Measurements from ENCODE around the gene TNS1.
A peak's percentile ranks its signal among the peaks of the same experiment; 100 is the strongest.

Gene TNS1

GRCh38 chr2:217830061-217830460, 172.7 kb downstream of the TNS1 start:
- Histone ChIP-seq H3K27ac (ENCODE audit: low read depth, low read length) (no peak overlapping the region), H3K4me3 (ENCODE audit: low read depth in 1 of 2, low read length in 2 of 2) (no peak overlapping the region), H3K9me3 (ENCODE audit: low read length) (no peaks in the 10 kb centered on the region), H3K36me3 (ENCODE audit: insufficient read depth, low read length) (peaks cover 90% of the 10 kb centered on the region), H3K27me3 (ENCODE audit: control insufficient read depth in 1 of 2, insufficient read depth in 2 of 2, low read length in 2 of 2) (no peaks in the 10 kb centered on the region), H3K4me1 (ENCODE audit: insufficient read depth, low read length) (peaks cover 58% of the 10 kb centered on the region), H3K9ac (ENCODE audit: low read length) (no peak overlapping the region)

DNA sequence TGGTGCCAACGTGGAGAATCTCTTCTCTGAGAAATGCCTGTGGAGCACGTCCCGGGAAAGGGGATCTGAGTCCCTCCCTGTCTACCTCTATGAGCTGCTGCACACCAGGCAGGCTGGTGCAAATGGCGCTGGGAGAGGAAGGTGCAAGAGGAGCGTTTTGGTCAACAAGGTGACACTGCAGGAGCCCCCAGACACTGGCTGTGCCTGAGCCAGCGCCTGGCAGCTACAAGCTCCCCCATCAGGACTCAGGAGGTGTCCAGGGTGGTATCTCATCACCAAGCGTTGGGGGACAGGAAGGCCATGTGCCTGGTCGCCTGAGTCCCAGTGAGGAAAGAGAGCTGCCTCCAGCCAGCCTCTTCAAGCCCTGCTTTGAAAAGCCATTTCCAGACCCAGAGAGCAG, 173.4 kb downstream of the TNS1 start:
- Histone ChIP-seq H3K27ac (ENCODE audit: low read depth, low read length) (no peak overlapping the region), H3K9me3 (ENCODE audit: low read length) (no peaks in the 10 kb centered on the region), H3K27me3 (ENCODE audit: control insufficient read depth in 1 of 2, insufficient read depth in 2 of 2, low read length in 2 of 2) (no peaks in the 10 kb centered on the region), H3K4me3 (ENCODE audit: low read depth in 1 of 2, low read length in 2 of 2) (no peak overlapping the region), H3K36me3 (ENCODE audit: insufficient read depth, low read length) (peaks cover 87% of the 10 kb centered on the region), H3K9ac (ENCODE audit: low read length) (no peak overlapping the region), H3K4me1 (ENCODE audit: insufficient read depth, low read length) (peaks cover 58% of the 10 kb centered on the region)

GRCh38 chr2:217828336-217828735, 174.5 kb downstream of the TNS1 start:
- H3K27ac ChIP-seq (ENCODE audit: low read depth, low read length) = peak overlapping the region; percentile 68
- H3K9me3 ChIP-seq (ENCODE audit: low read length) = no peaks in the 10 kb centered on the region
- no peaks in the 10 kb centered on the region for H3K27me3 ChIP-seq (ENCODE audit: control insufficient read depth in 1 of 2, insufficient read depth in 2 of 2, low read length in 2 of 2)
- no peak overlapping the region for H3K4me3 ChIP-seq (ENCODE audit: low read depth in 1 of 2, low read length in 2 of 2)
- peaks cover 88% of the 10 kb centered on the region for H3K36me3 ChIP-seq (ENCODE audit: insufficient read depth, low read length)
- no peak overlapping the region for H3K9ac ChIP-seq (ENCODE audit: low read length)
- H3K4me1 ChIP-seq (ENCODE audit: insufficient read depth, low read length) = peaks cover 64% of the 10 kb centered on the region

DNA sequence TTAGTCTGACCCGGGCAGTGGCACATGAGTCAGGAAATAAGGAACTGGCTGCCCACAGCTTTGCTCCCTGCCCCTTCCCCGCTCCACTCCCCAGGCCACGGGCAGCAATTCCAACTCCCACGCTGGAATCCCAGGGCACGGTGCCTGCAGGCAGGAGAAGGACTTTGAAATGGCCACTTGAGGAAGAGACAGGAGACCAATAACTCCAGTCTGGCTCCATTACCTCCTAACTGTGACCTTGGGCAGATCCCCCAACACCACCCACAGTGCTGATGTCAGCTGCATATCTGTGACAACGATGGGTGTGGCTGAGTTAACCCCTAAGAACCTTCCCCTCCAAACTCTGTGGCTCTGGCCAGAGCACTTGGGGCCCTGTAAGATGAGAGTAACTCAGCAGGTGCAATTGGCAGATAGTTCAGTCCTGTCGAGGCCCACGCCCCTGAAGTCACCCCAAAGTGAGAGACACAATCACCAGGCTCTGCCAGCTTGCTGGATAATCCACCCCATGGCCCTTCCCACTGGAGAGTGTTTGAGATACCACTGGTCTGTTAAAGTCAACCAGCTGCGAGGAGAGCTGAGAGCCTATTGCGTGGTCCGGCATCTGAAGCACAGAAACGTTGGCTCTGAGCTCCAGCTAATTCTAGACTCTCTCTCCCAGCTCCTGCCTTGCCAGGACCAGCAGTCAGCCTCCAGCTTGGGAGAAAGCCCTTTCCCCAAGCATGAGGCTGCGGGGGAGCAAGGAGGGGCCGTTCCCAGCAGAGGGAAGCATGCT, 175.2 kb downstream of the TNS1 start:
- Histone ChIP-seq H3K9ac (ENCODE audit: low read length) (no peak overlapping the region), H3K9me3 (ENCODE audit: low read length) (no peaks in the 10 kb centered on the region), H3K36me3 (ENCODE audit: insufficient read depth, low read length) (peaks cover 87% of the 10 kb centered on the region), H3K27me3 (ENCODE audit: control insufficient read depth in 1 of 2, insufficient read depth in 2 of 2, low read length in 2 of 2) (no peaks in the 10 kb centered on the region), H3K4me1 (ENCODE audit: insufficient read depth, low read length) (peaks cover 71% of the 10 kb centered on the region), H3K4me3 (ENCODE audit: low read depth in 1 of 2, low read length in 2 of 2) (no peak overlapping the region), H3K27ac (ENCODE audit: low read depth, low read length) (peak overlapping the region; percentile 68)

GRCh38 chr2:217826991-217827390, 175.8 kb downstream of the TNS1 start:
- H3K27me3 ChIP-seq (ENCODE audit: control insufficient read depth in 1 of 2, insufficient read depth in 2 of 2, low read length in 2 of 2) = no peaks in the 10 kb centered on the region
- no peaks in the 10 kb centered on the region for H3K9me3 ChIP-seq (ENCODE audit: low read length)
- no peak overlapping the region for H3K4me3 ChIP-seq (ENCODE audit: low read depth in 1 of 2, low read length in 2 of 2)
- peaks cover 87% of the 10 kb centered on the region for H3K36me3 ChIP-seq (ENCODE audit: insufficient read depth, low read length)
- peaks cover 71% of the 10 kb centered on the region for H3K4me1 ChIP-seq (ENCODE audit: insufficient read depth, low read length)
- H3K27ac ChIP-seq (ENCODE audit: low read depth, low read length) = peak overlapping the region; percentile 68
- H3K9ac ChIP-seq (ENCODE audit: low read length) = no peak overlapping the region

- no peak overlapping the region for H3K4me3 ChIP-seq (ENCODE audit: low read depth in 1 of 2, low read length in 2 of 2)
- no peaks in the 10 kb centered on the region for H3K27me3 ChIP-seq (ENCODE audit: control insufficient read depth in 1 of 2, insufficient read depth in 2 of 2, low read length in 2 of 2)
- no peaks in the 10 kb centered on the region for H3K9me3 ChIP-seq (ENCODE audit: low read length)
- peak overlapping the region; percentile 35 for H3K27ac ChIP-seq (ENCODE audit: low read depth, low read length)
- peaks cover 71% of the 10 kb centered on the region for H3K4me1 ChIP-seq (ENCODE audit: insufficient read depth, low read length)
- peaks cover 87% of the 10 kb centered on the region for H3K36me3 ChIP-seq (ENCODE audit: insufficient read depth, low read length)
- no peak overlapping the region for H3K9ac ChIP-seq (ENCODE audit: low read length)
Observed at GRCh38 chr2:217826520-217826919, 176.3 kb downstream of the TNS1 start.

DNA sequence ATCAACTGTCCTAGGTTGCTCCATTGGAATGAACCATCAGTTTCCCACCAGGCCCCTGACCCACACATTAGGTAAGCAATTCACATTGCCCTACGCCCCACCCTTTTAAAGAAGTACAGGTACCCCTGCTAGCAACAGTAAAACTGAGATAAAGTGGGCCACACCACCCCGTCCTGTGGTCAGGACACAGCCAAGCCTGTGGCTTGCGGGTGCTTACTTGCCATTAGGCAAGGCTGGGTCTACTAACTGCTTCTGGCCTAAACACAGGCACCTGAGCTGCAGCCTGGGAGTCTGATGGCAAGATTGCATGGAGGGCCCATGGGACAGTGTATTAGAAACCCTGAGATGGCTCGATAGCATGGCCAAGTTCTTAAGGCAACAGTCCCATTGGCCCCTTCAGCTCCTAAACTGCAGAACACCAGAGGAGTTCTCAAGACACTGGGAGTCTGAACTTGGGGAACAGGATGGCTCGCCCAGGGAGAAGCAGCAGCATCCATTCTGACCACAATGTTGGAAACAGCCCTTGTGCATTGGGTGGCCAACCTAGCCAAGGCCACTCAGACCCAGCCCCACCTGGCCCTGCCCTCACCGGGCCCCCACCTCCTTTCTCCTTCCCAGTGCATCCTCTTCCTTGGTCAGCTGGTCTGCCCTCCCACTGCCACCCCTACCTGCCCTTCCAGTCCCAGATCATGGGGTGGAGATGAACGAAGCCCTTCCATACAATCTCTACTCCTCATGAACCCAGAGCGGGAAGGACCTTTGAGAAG, 177.1 kb downstream of the TNS1 start:
- Histone ChIP-seq H3K27me3 (ENCODE audit: control insufficient read depth in 1 of 2, insufficient read depth in 2 of 2, low read length in 2 of 2) (no peaks in the 10 kb centered on the region), H3K9me3 (ENCODE audit: low read length) (no peaks in the 10 kb centered on the region), H3K27ac (ENCODE audit: low read depth, low read length) (peak overlapping the region; percentile 35), H3K36me3 (ENCODE audit: insufficient read depth, low read length) (peaks cover 87% of the 10 kb centered on the region), H3K9ac (ENCODE audit: low read length) (no peak overlapping the region), H3K4me3 (ENCODE audit: low read depth in 1 of 2, low read length in 2 of 2) (no peak overlapping the region), H3K4me1 (ENCODE audit: insufficient read depth, low read length) (peaks cover 73% of the 10 kb centered on the region)

- no peak overlapping the region for H3K4me3 ChIP-seq (ENCODE audit: low read depth in 1 of 2, low read length in 2 of 2)
- H3K36me3 ChIP-seq (ENCODE audit: insufficient read depth, low read length) = peaks cover 87% of the 10 kb centered on the region
- H3K4me1 ChIP-seq (ENCODE audit: insufficient read depth, low read length) = peaks cover 85% of the 10 kb centered on the region
- no peaks in the 10 kb centered on the region for H3K9me3 ChIP-seq (ENCODE audit: low read length)
- no peaks in the 10 kb centered on the region for H3K27me3 ChIP-seq (ENCODE audit: control insufficient read depth in 1 of 2, insufficient read depth in 2 of 2, low read length in 2 of 2)
- peak overlapping the region; percentile 27 for H3K27ac ChIP-seq (ENCODE audit: low read depth, low read length)
- no peak overlapping the region for H3K9ac ChIP-seq (ENCODE audit: low read length)
Observed at GRCh38 chr2:217824223-217824622, 178.6 kb downstream of the TNS1 start.

GRCh38 chr2:217823626-217824025, 179.2 kb downstream of the TNS1 start:
- Histone ChIP-seq H3K27ac (ENCODE audit: low read depth, low read length) (peak overlapping the region; percentile 27), H3K4me3 (ENCODE audit: low read depth in 1 of 2, low read length in 2 of 2) (no peak overlapping the region), H3K9me3 (ENCODE audit: low read length) (no peaks in the 10 kb centered on the region), H3K36me3 (ENCODE audit: insufficient read depth, low read length) (peaks cover 89% of the 10 kb centered on the region), H3K9ac (ENCODE audit: low read length) (no peak overlapping the region), H3K4me1 (ENCODE audit: insufficient read depth, low read length) (peaks cover 87% of the 10 kb centered on the region), H3K27me3 (ENCODE audit: control insufficient read depth in 1 of 2, insufficient read depth in 2 of 2, low read length in 2 of 2) (no peaks in the 10 kb centered on the region)

GRCh38 chr2:217822296-217823252, 180.2 kb downstream of the TNS1 start:
- H3K4me1 ChIP-seq (ENCODE audit: insufficient read depth, low read length) = peaks cover 86% of the 10 kb centered on the region
- H3K9me3 ChIP-seq (ENCODE audit: low read length) = no peaks in the 10 kb centered on the region
- no peaks in the 10 kb centered on the region for H3K27me3 ChIP-seq (ENCODE audit: control insufficient read depth in 1 of 2, insufficient read depth in 2 of 2, low read length in 2 of 2)
- H3K9ac ChIP-seq (ENCODE audit: low read length) = no peak overlapping the region
- H3K27ac ChIP-seq (ENCODE audit: low read depth, low read length) = no peak overlapping the region
- no peak overlapping the region for H3K4me3 ChIP-seq (ENCODE audit: low read depth in 1 of 2, low read length in 2 of 2)
- H3K36me3 ChIP-seq (ENCODE audit: insufficient read depth, low read length) = peaks cover 88% of the 10 kb centered on the region

GRCh38 chr2:217821536-217822147, 181.2 kb downstream of the TNS1 start:
- Histone ChIP-seq H3K27ac (ENCODE audit: low read depth, low read length) (no peak overlapping the region), H3K9ac (ENCODE audit: low read length) (no peak overlapping the region), H3K27me3 (ENCODE audit: control insufficient read depth in 1 of 2, insufficient read depth in 2 of 2, low read length in 2 of 2) (no peaks in the 10 kb centered on the region), H3K4me3 (ENCODE audit: low read depth in 1 of 2, low read length in 2 of 2) (no peak overlapping the region), H3K9me3 (ENCODE audit: low read length) (no peaks in the 10 kb centered on the region), H3K36me3 (ENCODE audit: insufficient read depth, low read length) (peaks cover 93% of the 10 kb centered on the region), H3K4me1 (ENCODE audit: insufficient read depth, low read length) (peaks cover 86% of the 10 kb centered on the region)
